Measurements from ENCODE around the gene ZNF74. TPM values are rescaled to one million over a fixed set of nuclear protein-coding genes. Genes with fewer than 3 reads are reported as not detected.

The ZNF74 gene
- total RNA-seq, 1 donor from 2014 or later: 4.3 TPM

GRCh38 chr22:20425566-20426258 is 31.8 kb downstream of the ZNF74 start:
- intact Hi-C loops (cut with micrococcal nuclease): no loop called here
- DNase-seq (no peak), ATAC-seq (ENCODE audit: low read depth) (no peak)
- POLR2A ChIA-PET: no interaction called here
- no peak for TF ChIP-seq CTCF (IDR thresholded peaks at IDR 0.05)
- Mint-ChIP-seq H3K27ac (no peak overlapping the region), H3K36me3 (ENCODE audit: low read depth) (no peaks in the 10 kb centered on the region), H3K4me3 (no peak overlapping the region), H3K27me3 (peaks cover 22% of the 10 kb centered on the region), H3K9me3 (no peaks in the 10 kb centered on the region), H3K4me1 (peaks cover 19% of the 10 kb centered on the region)
- CTCF ChIA-PET: no interaction called here

- Mint-ChIP-seq H3K4me1 (peaks cover 22% of the 10 kb centered on the region), H3K27ac (no peak overlapping the region), H3K9me3 (no peaks in the 10 kb centered on the region), H3K27me3 (peaks cover 24% of the 10 kb centered on the region), H3K36me3 (ENCODE audit: low read depth) (no peaks in the 10 kb centered on the region), H3K4me3 (no peak overlapping the region)
- ChIA-PET POLR2A (interaction anchor here (0.7 kb wide), 1 partner anchor 22 kb away, joined by 3 read pairs; no protein-coding TSS in a partner anchor), CTCF (no interaction called here)
- no peak for TF ChIP-seq CTCF (IDR thresholded peaks at IDR 0.05)
- ATAC-seq (ENCODE audit: low read depth) (no peak), DNase-seq (no peak)
- intact Hi-C loops (cut with micrococcal nuclease): no loop called here
These were observed 32.3 kb downstream of the ZNF74 start for GRCh38 chr22:20426259-20426615.

- Mint-ChIP-seq H3K36me3 (ENCODE audit: low read depth) (no peaks in the 10 kb centered on the region), H3K4me1 (peaks cover 26% of the 10 kb centered on the region)
- no peak for ATAC-seq (ENCODE audit: low read depth)
These were observed 33.4 kb downstream of the ZNF74 start for GRCh38 chr22:20427104-20427944.

DNA sequence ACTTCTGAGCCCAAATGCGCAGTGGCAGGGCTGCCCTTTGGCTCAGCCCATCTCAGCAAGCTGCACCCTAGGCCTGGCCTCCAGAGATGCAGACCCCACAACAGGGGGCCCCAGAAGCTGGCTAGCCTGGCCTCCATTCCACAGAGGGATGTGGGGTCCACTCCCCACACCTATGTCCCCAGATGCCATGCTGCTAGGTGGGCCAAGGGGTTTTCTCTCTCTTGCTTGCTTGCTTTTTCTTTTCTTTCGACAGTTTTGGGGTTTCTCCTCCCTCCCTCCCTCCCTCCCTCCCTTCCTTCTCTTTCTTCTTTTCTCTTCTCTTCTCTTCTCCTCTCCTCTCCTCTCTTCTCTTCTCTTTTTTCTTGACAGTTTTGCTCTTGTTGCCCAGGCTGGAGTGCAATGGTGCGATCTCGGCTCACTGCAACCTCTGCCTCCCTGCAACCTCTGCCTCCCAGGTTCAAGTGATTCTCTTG is 34.0 kb downstream of the ZNF74 start:
- Mint-ChIP-seq H3K27ac (no peak overlapping the region), H3K27me3 (peaks cover 33% of the 10 kb centered on the region), H3K36me3 (ENCODE audit: low read depth) (no peaks in the 10 kb centered on the region), H3K9me3 (no peaks in the 10 kb centered on the region), H3K4me1 (peaks cover 28% of the 10 kb centered on the region), H3K4me3 (no peak overlapping the region)
- ChIA-PET CTCF (interaction anchor here (1.4 kb wide), 1 partner anchor 29 kb away, joined by 4 read pairs; no protein-coding TSS in a partner anchor), POLR2A (no interaction called here)
- ATAC-seq (ENCODE audit: low read depth): no peak
- DNase-seq: no peak
- intact Hi-C loops (cut with micrococcal nuclease): no loop called here
- TF ChIP-seq CTCF (IDR thresholded peaks at IDR 0.05): no peak

More at GRCh38 chr22:20427104-20427944, 33.4 kb downstream of the ZNF74 start:
- Mint-ChIP-seq H3K4me3 (no peak overlapping the region), H3K27ac (no peak overlapping the region), H3K9me3 (no peaks in the 10 kb centered on the region), H3K27me3 (peaks cover 30% of the 10 kb centered on the region)
- POLR2A ChIA-PET: no interaction called here
- no peak for DNase-seq
- CTCF ChIA-PET: no interaction called here
- no peak for TF ChIP-seq CTCF (IDR thresholded peaks at IDR 0.05)
- intact Hi-C loops (cut with micrococcal nuclease): no loop called here
